Stimulated activated CD8-positive, alpha-beta memory T cell treated with anti-CD3 and anti-CD28 coated beads, Interleukin-12 subunit alpha, Interleukin-12 subunit beta, amount 100 ng/mL, for 4 hours (primary cell): ENCODE data around the gene CREB5.

Experiments used
- DNase-seq: peaks from one replicate; pipeline ENCODE4 v3.0.0-alpha.2; 2020; ENCODE audit warnings: low read depth

Gene CREB5

GRCh38 chr7:28516390-28517172, 104.3 kb downstream of the CREB5 start:
- no peak for DNase-seq

- DNase-seq: no peak
These were observed 104.9 kb downstream of the CREB5 start for GRCh38 chr7:28517206-28517605.

- no peak for DNase-seq
These were observed 105.3 kb downstream of the CREB5 start for GRCh38 chr7:28517606-28518005.

- no peak for DNase-seq
These were observed 108.0 kb downstream of the CREB5 start for GRCh38 chr7:28520074-28521015.

GRCh38 chr7:28524978-28525377, 112.7 kb downstream of the CREB5 start:
- no peak for DNase-seq

- no peak for DNase-seq
These were observed 116.6 kb downstream of the CREB5 start for GRCh38 chr7:28528899-28529298.

- no peak for DNase-seq
These were observed 117.4 kb downstream of the CREB5 start for GRCh38 chr7:28529755-28530154.

- DNase-seq: no peak
These were observed 118.0 kb downstream of the CREB5 start for GRCh38 chr7:28530175-28530802.

- no peak for DNase-seq
These were observed 118.5 kb downstream of the CREB5 start for GRCh38 chr7:28530803-28531175.

GRCh38 chr7:28531291-28531690, 119.0 kb downstream of the CREB5 start:
- no peak for DNase-seq

GRCh38 chr7:28532181-28532580, 119.9 kb downstream of the CREB5 start:
- no peak for DNase-seq

GRCh38 chr7:28533267-28533666, 120.9 kb downstream of the CREB5 start:
- DNase-seq: no peak

GRCh38 chr7:28533731-28534531, 121.6 kb downstream of the CREB5 start:
- DNase-seq: no peak

GRCh38 chr7:28536259-28536658, 123.9 kb downstream of the CREB5 start:
- no peak for DNase-seq

GRCh38 chr7:28539289-28539981, 127.1 kb downstream of the CREB5 start:
- no peak for DNase-seq

- no peak for DNase-seq
These were observed 130.1 kb downstream of the CREB5 start for GRCh38 chr7:28542410-28542809.

- no peak for DNase-seq
These were observed 132.3 kb downstream of the CREB5 start for GRCh38 chr7:28544453-28545117.

- no peak for DNase-seq
These were observed 133.7 kb downstream of the CREB5 start for GRCh38 chr7:28546067-28546466.

- DNase-seq: no peak
These were observed 134.8 kb downstream of the CREB5 start for GRCh38 chr7:28547115-28547514.

- no peak for DNase-seq
These were observed 136.1 kb downstream of the CREB5 start for GRCh38 chr7:28548416-28548815.

GRCh38 chr7:28549998-28550397, 137.7 kb downstream of the CREB5 start:
- no peak for DNase-seq
